Ovary (tissue), 3 donors: ENCODE results near the gene CBX4.

Experiments used
- EP300 ChIP-seq: sonication (generic); formaldehyde crosslinking; IDR thresholded peaks from one replicate; pipeline ENCODE4 v1.6.1; 2017; ENCODE audit warnings: antibody characterized with exemption
- POLR2A ChIP-seq: fragments of 450-650 bp; IDR thresholded peaks from one replicate; pipeline ENCODE4 v1.6.1; 2017; ENCODE audit warnings: antibody characterized with exemption, mild to moderate bottlenecking, moderate library complexity
- TF ChIP-seq, protein P1 (sequence below), 3 donors: fragments of 450-650 bp in 2 of 3; fragments of 200-600 bp in 1 of 3; IDR thresholded peaks; one replicate each; pipeline versions ENCODE4 v1.5.1 to v1.8.0; 2016 to 2022; ENCODE audit warnings: antibody characterized with exemption in 3 of 3, mild to moderate bottlenecking in 1 of 3
- donor health status: DM: no; HTN: no; CAD: no.

GRCh38 chr17:79798299-79799173 lies 40.7 kb downstream of the CBX4 start:
- TF ChIP-seq, protein P1, sequence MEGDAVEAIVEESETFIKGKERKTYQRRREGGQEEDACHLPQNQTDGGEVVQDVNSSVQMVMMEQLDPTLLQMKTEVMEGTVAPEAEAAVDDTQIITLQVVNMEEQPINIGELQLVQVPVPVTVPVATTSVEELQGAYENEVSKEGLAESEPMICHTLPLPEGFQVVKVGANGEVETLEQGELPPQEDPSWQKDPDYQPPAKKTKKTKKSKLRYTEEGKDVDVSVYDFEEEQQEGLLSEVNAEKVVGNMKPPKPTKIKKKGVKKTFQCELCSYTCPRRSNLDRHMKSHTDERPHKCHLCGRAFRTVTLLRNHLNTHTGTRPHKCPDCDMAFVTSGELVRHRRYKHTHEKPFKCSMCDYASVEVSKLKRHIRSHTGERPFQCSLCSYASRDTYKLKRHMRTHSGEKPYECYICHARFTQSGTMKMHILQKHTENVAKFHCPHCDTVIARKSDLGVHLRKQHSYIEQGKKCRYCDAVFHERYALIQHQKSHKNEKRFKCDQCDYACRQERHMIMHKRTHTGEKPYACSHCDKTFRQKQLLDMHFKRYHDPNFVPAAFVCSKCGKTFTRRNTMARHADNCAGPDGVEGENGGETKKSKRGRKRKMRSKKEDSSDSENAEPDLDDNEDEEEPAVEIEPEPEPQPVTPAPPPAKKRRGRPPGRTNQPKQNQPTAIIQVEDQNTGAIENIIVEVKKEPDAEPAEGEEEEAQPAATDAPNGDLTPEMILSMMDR (IDR thresholded peaks at IDR 0.05) = no peak
- TF ChIP-seq EP300 = no peak
- TF ChIP-seq POLR2A = no peak
